Mesenchymal stem cell (in vitro differentiated cells and primary cell): ENCODE data around the gene KRTAP12-3.
"Not testable (repeated sequence)": the region's sequence is repeated elsewhere in the genome, so short reads cannot be mapped to it uniquely, and the experiment has no call there.

ENCODE experiments used
- DNase-seq: peaks from one replicate; pipeline ENCODE4 v3.0.0-alpha.2; 2013
- H2AFZ ChIP-seq: one replicate; pipeline ENCODE4 v1.6.1; 2013; ENCODE audit warnings: low read depth, mild to moderate bottlenecking, control low read depth, inconsistent platforms, low read length, moderate library complexity
- H2AK5ac ChIP-seq: 2 replicates; pipeline ENCODE4 v1.6.1; 2013; ENCODE audit warnings: low read length, moderate library complexity, mild to moderate bottlenecking, inconsistent platforms; ENCODE audit not compliant: severe bottlenecking
- H2BK120ac ChIP-seq: one replicate; pipeline ENCODE4 v1.6.1; 2013; ENCODE audit warnings: low read depth, mild to moderate bottlenecking, inconsistent platforms, low read length, moderate library complexity
- H2BK12ac ChIP-seq, 2 experiments: one replicate each; pipeline ENCODE4 v1.6.1; 2013; ENCODE audit warnings: inconsistent platforms in 2 of 2, low read length in 2 of 2, mild to moderate bottlenecking in 2 of 2, moderate library complexity in 2 of 2, control low read depth in 1 of 2
- H2BK15ac ChIP-seq: one replicate; pipeline ENCODE4 v1.6.1; 2013; ENCODE audit warnings: mild to moderate bottlenecking, low read depth, inconsistent platforms; ENCODE audit not compliant: poor library complexity, severe bottlenecking
- H2BK5ac ChIP-seq: 2 replicates; pipeline ENCODE4 v1.6.1; 2013; ENCODE audit warnings: low read depth, mild to moderate bottlenecking, low read length, control low read depth, inconsistent platforms; ENCODE audit not compliant: poor library complexity, severe bottlenecking
- H3K14ac ChIP-seq, 2 experiments: one replicate each; pipeline ENCODE4 v1.6.1; 2013; ENCODE audit warnings: inconsistent platforms in 2 of 2, low read length in 2 of 2, control low read depth in 1 of 2, mild to moderate bottlenecking in 1 of 2, moderate library complexity in 1 of 2
- H3K18ac ChIP-seq, 2 experiments: one replicate each; pipeline ENCODE4 v1.6.1; 2013; ENCODE audit warnings: inconsistent platforms in 2 of 2, low read length in 2 of 2, control low read depth in 1 of 2, low read depth in 1 of 2, mild to moderate bottlenecking in 1 of 2
- H3K23ac ChIP-seq, 2 experiments: one replicate each; pipeline ENCODE4 v1.6.1; 2013; ENCODE audit warnings: inconsistent platforms in 2 of 2, low read length in 2 of 2, mild to moderate bottlenecking in 2 of 2, moderate library complexity in 2 of 2, control low read depth in 1 of 2
- H3K27ac ChIP-seq: 2 replicates; pipeline ENCODE4 v1.5.1; 2013; ENCODE audit warnings: mild to moderate bottlenecking, moderate library complexity, low read length, control low read depth, inconsistent platforms; ENCODE audit not compliant: poor library complexity, severe bottlenecking
- H3K27me3 ChIP-seq, 2 experiments: 2 replicates each; pipeline versions ENCODE4 v1.6.1 to v1.7.0; 2013; ENCODE audit warnings: low read length in 2 of 2, mild to moderate bottlenecking in 2 of 2, moderate library complexity in 2 of 2, control low read depth in 1 of 2, inconsistent platforms in 1 of 2; ENCODE audit not compliant: control insufficient read depth in 1 of 2, insufficient read depth in 1 of 2
- H3K36me3 ChIP-seq, 2 experiments: 2 replicates each; pipeline versions ENCODE4 v1.6.1 to v1.7.0; 2013; ENCODE audit warnings: low read length in 2 of 2, control low read depth in 1 of 2, inconsistent platforms in 1 of 2, low read depth in 1 of 2, mild to moderate bottlenecking in 1 of 2; ENCODE audit not compliant: insufficient read depth in 2 of 2, control insufficient read depth in 1 of 2
- H3K4ac ChIP-seq, 2 experiments: one replicate each; pipeline ENCODE4 v1.6.1; 2013; ENCODE audit warnings: inconsistent platforms in 2 of 2, low read length in 2 of 2, mild to moderate bottlenecking in 2 of 2, moderate library complexity in 2 of 2, control low read depth in 1 of 2, low read depth in 1 of 2
- H3K4me1 ChIP-seq: 2 replicates; pipeline ENCODE4 v1.6.1; 2013; ENCODE audit warnings: low read depth, low read length, control low read depth; ENCODE audit not compliant: control insufficient read depth, insufficient read depth
- H3K4me2 ChIP-seq: 2 replicates; pipeline ENCODE4 v1.6.1; 2013; ENCODE audit warnings: low read length, mild to moderate bottlenecking, inconsistent platforms; ENCODE audit not compliant: poor library complexity, severe bottlenecking
- H3K4me3 ChIP-seq, 2 experiments: 2 replicates each; pipeline versions ENCODE4 v1.5.1 to v1.7.0; 2013; ENCODE audit warnings: low read length in 2 of 2, mild to moderate bottlenecking in 2 of 2, control low read depth in 1 of 2, low read depth in 1 of 2; ENCODE audit not compliant: insufficient read depth in 1 of 2
- H3K79me1 ChIP-seq: replicated peaks from 2 replicates; pipeline ENCODE4 v1.6.1; 2013; ENCODE audit warnings: mild to moderate bottlenecking, control low read depth, low read length, inconsistent platforms; ENCODE audit not compliant: poor library complexity, severe bottlenecking
- H3K9ac ChIP-seq: 2 replicates; pipeline ENCODE4 v1.7.0; 2013; ENCODE audit warnings: mild to moderate bottlenecking, low read length, moderate library complexity
- H3K9me3 ChIP-seq: 2 replicates; pipeline ENCODE4 v1.7.0; 2013; ENCODE audit warnings: mild to moderate bottlenecking, low read length; ENCODE audit not compliant: control insufficient read depth
- H4K8ac ChIP-seq: one replicate; pipeline ENCODE4 v1.6.1; 2013; ENCODE audit warnings: inconsistent platforms, mild to moderate bottlenecking, low read length, moderate library complexity
- H4K91ac ChIP-seq: one replicate; pipeline ENCODE4 v1.6.1; 2013; ENCODE audit warnings: mild to moderate bottlenecking, low read length, inconsistent platforms
- WGBS: methylation state at CpG from one replicate; pipeline ENCODE4 v1.1.7; 2013; ENCODE audit warnings: mixed read lengths; 5-methylcytosine and 5-hydroxymethylcytosine counted together

Gene KRTAP12-3

GRCh38 chr21:44632067-44632466 is 25.7 kb upstream of the KRTAP12-3 start:
- Histone ChIP-seq H4K91ac (no peak overlapping the region), H3K9me3 (peaks cover 28% of the 10 kb centered on the region), H3K18ac (no peak overlapping the region), H3K36me3 (no peaks in the 10 kb centered on the region), H3K27me3 (peaks cover 0 to 8% of the 10 kb centered on the region in 2 experiments), H2BK120ac (no peak overlapping the region), H4K8ac (no peak overlapping the region), H3K14ac (no peak overlapping the region), H3K23ac (no peak overlapping the region), H3K4me3 (no peak overlapping the region), H2BK15ac (no peak overlapping the region), H2AK5ac (no peak overlapping the region), H2BK5ac (no peak overlapping the region), H3K27ac (no peak overlapping the region), H3K4ac (no peak overlapping the region), H3K9ac (no peak overlapping the region), H2BK12ac (no peak overlapping the region), H2AFZ (no peak overlapping the region), H3K4me1 (no peaks in the 10 kb centered on the region), H3K4me2 (no peak overlapping the region), H3K79me1 (no peaks in the 10 kb centered on the region)
- DNase-seq, result no peak
- WGBS, result no CpG with 5 or more reads among the region's 1 CpG

GRCh38 chr21:44636209-44637017 is 21.3 kb upstream of the KRTAP12-3 start:
- Histone ChIP-seq H2AFZ (no peak overlapping the region), H2BK5ac (no peak overlapping the region), H3K4me2 (no peak overlapping the region), H3K27ac (no peak overlapping the region), H2AK5ac (no peak overlapping the region), H3K79me1 (no peaks in the 10 kb centered on the region), H4K8ac (no peak overlapping the region), H2BK120ac (no peak overlapping the region), H3K9me3 (peaks cover 34% of the 10 kb centered on the region), H4K91ac (no peak overlapping the region), H3K18ac (no peak overlapping the region), H3K27me3 (peaks cover 0 to 14% of the 10 kb centered on the region in 2 experiments), H3K4me3 (no peak overlapping the region), H3K14ac (no peak overlapping the region), H3K36me3 (no peaks in the 10 kb centered on the region), H3K4me1 (no peaks in the 10 kb centered on the region), H2BK12ac (no peak overlapping the region), H3K23ac (no peak overlapping the region), H3K4ac (no peak overlapping the region), H3K9ac (no peak overlapping the region), H2BK15ac (no peak overlapping the region)
- no peak for DNase-seq
- WGBS, result 78% methylated on average over 14 of the region's 15 CpGs

- peaks cover 31% of the 10 kb centered on the region for H3K9me3 ChIP-seq
- H2AK5ac ChIP-seq, result no peak within 1 kb of the TSS
- no peak within 1 kb of the TSS for H2BK5ac ChIP-seq
- H3K79me1 ChIP-seq, result no peaks in the 10 kb centered on the region
- no peak within 1 kb of the TSS for H3K4me3 ChIP-seq
- WGBS, result 80% methylated on average over 18 of the region's 21 CpGs
- no peak within 1 kb of the TSS for H3K18ac ChIP-seq
- no peak within 1 kb of the TSS for H2AFZ ChIP-seq
- H2BK12ac ChIP-seq, result no peak within 1 kb of the TSS
- H3K9ac ChIP-seq, result no peak within 1 kb of the TSS
- no peak within 1 kb of the TSS for H4K91ac ChIP-seq
- no peaks in the 10 kb centered on the region for H3K36me3 ChIP-seq
- H3K4me2 ChIP-seq, result no peak within 1 kb of the TSS
- no peak within 1 kb of the TSS for H2BK120ac ChIP-seq
- H3K4ac ChIP-seq, result no peak within 1 kb of the TSS
- no peak within 1 kb of the TSS for H3K14ac ChIP-seq
- H3K27me3 ChIP-seq, result peaks cover 0 to 14% of the 10 kb centered on the region in 2 experiments
- H4K8ac ChIP-seq, result no peak within 1 kb of the TSS
- H3K27ac ChIP-seq, result no peak within 1 kb of the TSS
- H3K4me1 ChIP-seq, result no peaks in the 10 kb centered on the region
- no peak within 1 kb of the TSS for H2BK15ac ChIP-seq
- DNase-seq, result no peak
- H3K23ac ChIP-seq, result no peak within 1 kb of the TSS
Measured at GRCh38 chr21:44637018-44637850, 20.5 kb upstream of the KRTAP12-3 start, which contains the start of gene KRTAP10-10. Gene KRTAP10-10, plus strand, starts transcription at chr21:44637356. Its CDS starts 62 bp downstream, at chr21:44637418.

GRCh38 chr21:44637851-44638348 is 19.8 kb upstream of the KRTAP12-3 start:
- not testable (repeated sequence) for H4K8ac ChIP-seq, H2BK15ac ChIP-seq, H3K9ac ChIP-seq, H3K4ac ChIP-seq, H2BK120ac ChIP-seq, H2AFZ ChIP-seq, H3K4me3 ChIP-seq, H3K14ac ChIP-seq, DNase-seq, H2BK12ac ChIP-seq, H2BK5ac ChIP-seq, H4K91ac ChIP-seq, H3K27ac ChIP-seq, H3K79me1 ChIP-seq, H2AK5ac ChIP-seq, H3K4me2 ChIP-seq, H3K4me1 ChIP-seq, H3K36me3 ChIP-seq, H3K23ac ChIP-seq, H3K18ac ChIP-seq
- H3K9me3 ChIP-seq, result peaks cover 29% of the 10 kb centered on the region
- WGBS, result 75% methylated on average over 3 of the region's 12 CpGs
- peaks cover 0 to 14% of the 10 kb centered on the region in 2 experiments for H3K27me3 ChIP-seq
